NCI-H1436 treated with DMSO at 0.1 percent for 48 hours (cell line): Measurements from ENCODE around the gene ADGRL4.
"Not testable (repeated sequence)": the region's sequence is repeated elsewhere in the genome, so short reads cannot be mapped to it uniquely, and the experiment has no call there.

ENCODE experiments used
- DNase-seq: peaks from one replicate; lab custom pipeline; 2025; lab: John Stamatoyannopoulos, UW

The ADGRL4 gene

GRCh38 chr1:79006564-79006963 is at the start of gene ADGRL4:
TSS of gene ADGRL4 (minus strand) at chr1:79006730. CDS start at chr1:79006654, 76 bp downstream.
- no peak for DNase-seq

- no peak for DNase-seq
Measured at GRCh38 chr1:79055856-79056255, 49.3 kb upstream of the ADGRL4 start.

- DNase-seq: no peak
Measured at GRCh38 chr1:79052829-79053449, 46.4 kb upstream of the ADGRL4 start.

GRCh38 chr1:79044974-79045650 is 38.6 kb upstream of the ADGRL4 start:
- DNase-seq: no peak

GRCh38 chr1:79043506-79043905 is 37.0 kb upstream of the ADGRL4 start:
- no peak for DNase-seq

- no peak for DNase-seq
Measured at GRCh38 chr1:79042539-79042938, 36.0 kb upstream of the ADGRL4 start.

GRCh38 chr1:79042117-79042516 is 35.6 kb upstream of the ADGRL4 start:
- DNase-seq: no peak

- no peak for DNase-seq
Measured at GRCh38 chr1:79041666-79042065, 35.1 kb upstream of the ADGRL4 start.

GRCh38 chr1:79040424-79041082 is 34.0 kb upstream of the ADGRL4 start:
- no peak for DNase-seq

- no peak for DNase-seq
Measured at GRCh38 chr1:79037085-79037484, 30.6 kb upstream of the ADGRL4 start.

GRCh38 chr1:79012500-79012899 is 6.0 kb upstream of the ADGRL4 start:
- DNase-seq: no peak

- DNase-seq: no peak
Measured at GRCh38 chr1:79010589-79010988, 4.1 kb upstream of the ADGRL4 start.

- no peak for DNase-seq
Measured at GRCh38 chr1:79005945-79006344, 585 bp downstream of the ADGRL4 start.

- DNase-seq: no peak
Measured at GRCh38 chr1:79004916-79005315, 1.6 kb downstream of the ADGRL4 start.

GRCh38 chr1:78996791-78997190 is 9.7 kb downstream of the ADGRL4 start:
- DNase-seq: no peak

GRCh38 chr1:78987042-78987441 is 19.5 kb downstream of the ADGRL4 start:
- DNase-seq: no peak

GRCh38 chr1:78980511-78980910 is 26.0 kb downstream of the ADGRL4 start:
- DNase-seq: no peak

- DNase-seq: no peak
Measured at GRCh38 chr1:78972723-78973122, 33.8 kb downstream of the ADGRL4 start.

- not testable (repeated sequence) for DNase-seq
Measured at GRCh38 chr1:78967091-78967490, 39.4 kb downstream of the ADGRL4 start.

- DNase-seq: no peak
Measured at GRCh38 chr1:78958711-78959110, 47.8 kb downstream of the ADGRL4 start.

- DNase-seq: no peak
Measured at GRCh38 chr1:78950826-78951225, 55.7 kb downstream of the ADGRL4 start.

GRCh38 chr1:78949227-78949626 is 57.3 kb downstream of the ADGRL4 start:
- DNase-seq: no peak

GRCh38 chr1:78919150-78919549 is 87.4 kb downstream of the ADGRL4 start:
- no peak for DNase-seq
